Thoracic aorta (tissue), 2 donors: ENCODE results near the gene AP1G1. TPM values are rescaled to one million over a fixed set of nuclear protein-coding genes. Genes with fewer than 3 reads are reported as not detected.

Source experiments
- ATAC-seq: fragments of 150-250 bp; one replicate; pipeline ENCODE4 v1.8.0; 2017; ENCODE audit warnings: low read depth; ENCODE audit not compliant: insufficient number of reproducible peaks, low FRiP score
- DNase-seq: peaks from one replicate; pipeline ENCODE4 v3.0.0-alpha.2; 2020; ENCODE audit warnings: low spot score
- H3K27ac ChIP-seq, 2 donors: fragments of 200-600 bp; sonication (generic); 1 replicate in 1 of 2; 2 replicates in 1 of 2; pipeline ENCODE4 v1.5.1; 2016; ENCODE audit warnings: mild to moderate bottlenecking in 2 of 2, moderate library complexity in 2 of 2
- H3K27me3 ChIP-seq: fragments of 200-600 bp; sonication (generic); replicated peaks from 2 replicates; pipeline ENCODE4 v1.6.0; 2016; ENCODE audit warnings: mild to moderate bottlenecking; ENCODE audit not compliant: insufficient read depth
- H3K36me3 ChIP-seq: fragments of 200-600 bp; sonication (generic); one replicate; pipeline ENCODE4 v1.5.1; 2016
- H3K4me1 ChIP-seq, 2 donors: fragments of 200-600 bp; sonication (generic); 1 replicate in 1 of 2; 2 replicates in 1 of 2; pipeline versions ENCODE4 v1.5.1 to v1.6.0; 2016; ENCODE audit warnings: low read depth in 2 of 2, mild to moderate bottlenecking in 1 of 2; ENCODE audit not compliant: control insufficient read depth in 1 of 2
- H3K4me3 ChIP-seq: fragments of 200-600 bp; sonication (generic); 2 replicates; pipeline ENCODE4 v1.5.1; 2016; ENCODE audit warnings: mild to moderate bottlenecking
- H3K9me3 ChIP-seq: fragments of 200-600 bp; sonication (generic); 2 replicates; pipeline ENCODE4 v1.5.1; 2016
- total RNA-seq, 2 donors: library from RNA; depleted of rRNA; stranded (reverse); fragments of >200 nt; gene quantifications; one replicate each; pipeline versions ENCODE4 v1.1.0 to v1.2.3, GENCODE V29; 2016
- TF ChIP-seq, protein P1 (sequence below): fragments of 200-600 bp; sonication (generic); IDR thresholded peaks from one replicate; pipeline ENCODE4 v1.5.1; 2019; ENCODE audit warnings: antibody characterized with exemption

Gene AP1G1
- total RNA-seq, 2 donors from 2014 or later, result 47.8 to 65.1 TPM

DNA sequence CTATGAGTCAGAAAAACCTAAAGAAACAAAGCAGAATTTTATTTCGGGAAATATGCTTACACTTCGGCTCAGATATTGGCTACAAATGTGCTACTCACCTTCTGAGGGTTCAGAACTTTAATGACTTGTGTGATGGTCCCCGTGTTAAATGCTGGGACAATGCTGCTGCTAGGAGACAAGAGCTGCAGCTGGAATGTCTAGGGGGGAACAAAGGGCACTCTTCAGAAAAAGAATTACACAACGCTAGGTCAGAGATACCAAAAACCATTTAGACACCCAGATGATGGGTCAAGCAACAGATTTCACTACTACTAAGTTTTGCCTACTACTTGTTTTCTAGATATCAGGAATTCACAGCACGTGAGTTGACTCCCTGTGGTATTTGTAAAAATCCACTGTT lies 74.1 kb downstream of the AP1G1 start:
- no peaks in the 10 kb centered on the region for H3K27me3 ChIP-seq
- no peaks in the 10 kb centered on the region for H3K9me3 ChIP-seq
- TF ChIP-seq, protein P1, sequence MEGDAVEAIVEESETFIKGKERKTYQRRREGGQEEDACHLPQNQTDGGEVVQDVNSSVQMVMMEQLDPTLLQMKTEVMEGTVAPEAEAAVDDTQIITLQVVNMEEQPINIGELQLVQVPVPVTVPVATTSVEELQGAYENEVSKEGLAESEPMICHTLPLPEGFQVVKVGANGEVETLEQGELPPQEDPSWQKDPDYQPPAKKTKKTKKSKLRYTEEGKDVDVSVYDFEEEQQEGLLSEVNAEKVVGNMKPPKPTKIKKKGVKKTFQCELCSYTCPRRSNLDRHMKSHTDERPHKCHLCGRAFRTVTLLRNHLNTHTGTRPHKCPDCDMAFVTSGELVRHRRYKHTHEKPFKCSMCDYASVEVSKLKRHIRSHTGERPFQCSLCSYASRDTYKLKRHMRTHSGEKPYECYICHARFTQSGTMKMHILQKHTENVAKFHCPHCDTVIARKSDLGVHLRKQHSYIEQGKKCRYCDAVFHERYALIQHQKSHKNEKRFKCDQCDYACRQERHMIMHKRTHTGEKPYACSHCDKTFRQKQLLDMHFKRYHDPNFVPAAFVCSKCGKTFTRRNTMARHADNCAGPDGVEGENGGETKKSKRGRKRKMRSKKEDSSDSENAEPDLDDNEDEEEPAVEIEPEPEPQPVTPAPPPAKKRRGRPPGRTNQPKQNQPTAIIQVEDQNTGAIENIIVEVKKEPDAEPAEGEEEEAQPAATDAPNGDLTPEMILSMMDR, result no peak
- ATAC-seq (no peak), DNase-seq (no peak)
- H3K4me3 ChIP-seq, result no peak overlapping the region
- H3K4me1 ChIP-seq, result peaks cover 0 to 13% of the 10 kb centered on the region in 2 donors
- H3K36me3 ChIP-seq, result peaks cover 44% of the 10 kb centered on the region
- no peak overlapping the region for H3K27ac ChIP-seq

DNA sequence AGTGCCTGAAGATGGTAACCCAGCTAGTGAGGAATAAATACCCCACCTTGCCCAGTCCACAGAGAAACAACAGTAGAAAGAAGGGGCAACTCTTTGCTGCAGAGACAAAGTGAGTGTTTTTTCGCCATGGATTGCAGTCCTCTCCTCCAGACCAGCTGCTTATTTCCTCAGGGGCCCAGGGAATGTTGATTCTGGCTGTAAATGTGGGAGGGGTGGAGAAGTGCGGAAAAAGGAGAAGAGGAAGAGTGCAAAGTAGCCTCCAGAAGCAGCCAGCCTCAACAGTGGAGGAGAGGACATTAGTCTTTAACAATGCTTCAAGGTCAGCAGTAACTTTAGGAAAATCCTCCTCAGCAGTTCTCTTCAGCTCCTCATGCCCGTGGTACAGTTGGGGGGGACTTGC lies 76.0 kb downstream of the AP1G1 start:
- no peak for DNase-seq
- Histone ChIP-seq H3K36me3 (peaks cover 35% of the 10 kb centered on the region), H3K27ac (no peak overlapping the region), H3K4me1 (peaks cover 0 to 13% of the 10 kb centered on the region in 2 donors), H3K27me3 (no peaks in the 10 kb centered on the region), H3K9me3 (no peaks in the 10 kb centered on the region), H3K4me3 (no peak overlapping the region)
- no peak for ATAC-seq
- TF ChIP-seq, protein P1, result no peak

DNA sequence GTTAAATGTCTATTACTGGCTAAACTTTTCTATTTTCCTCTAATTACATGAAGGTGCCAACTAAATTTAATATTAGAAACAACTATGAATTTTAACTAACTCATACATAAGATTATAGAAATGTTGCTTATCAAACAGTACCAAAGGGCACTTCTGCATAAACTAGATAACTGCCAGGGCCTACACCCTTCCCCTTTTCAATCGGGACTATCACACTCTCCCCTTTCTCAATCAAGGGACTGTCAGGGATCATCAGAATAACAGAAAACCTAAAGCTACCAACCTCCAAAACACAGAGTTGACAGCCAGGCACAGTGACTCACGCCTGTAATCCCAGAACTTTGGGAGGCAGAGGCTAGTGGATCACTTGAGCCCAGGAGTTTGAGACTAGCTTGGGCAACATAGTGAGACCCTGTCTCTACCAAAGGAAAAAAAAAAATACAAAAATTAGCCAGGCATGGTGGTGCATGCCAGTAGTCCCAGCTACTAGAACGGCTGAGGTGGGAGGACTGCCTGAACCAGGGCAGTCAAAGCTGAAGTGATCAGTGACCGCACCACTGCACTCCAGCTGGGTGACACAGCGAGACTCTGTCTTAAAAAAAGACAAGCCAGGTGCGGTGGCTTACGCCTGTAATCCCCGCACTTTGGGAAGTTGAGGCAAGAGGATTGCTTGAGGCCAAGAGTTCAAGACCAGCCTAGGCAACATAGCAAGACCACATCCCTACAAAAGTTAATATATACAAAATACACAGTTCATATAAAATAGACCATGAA lies 80.9 kb downstream of the AP1G1 start:
- TF ChIP-seq, protein P1, result no peak
- H3K4me3 ChIP-seq, result no peak overlapping the region
- no peaks in the 10 kb centered on the region for H3K27me3 ChIP-seq
- H3K27ac ChIP-seq, result peak overlapping the region in 1 of 2 donors; percentile 11
- peaks cover 19% of the 10 kb centered on the region for H3K36me3 ChIP-seq
- peaks cover 11 to 26% of the 10 kb centered on the region in 2 donors for H3K4me1 ChIP-seq
- H3K9me3 ChIP-seq, result no peaks in the 10 kb centered on the region
- ATAC-seq, result no peak
- DNase-seq, result no peak

DNA sequence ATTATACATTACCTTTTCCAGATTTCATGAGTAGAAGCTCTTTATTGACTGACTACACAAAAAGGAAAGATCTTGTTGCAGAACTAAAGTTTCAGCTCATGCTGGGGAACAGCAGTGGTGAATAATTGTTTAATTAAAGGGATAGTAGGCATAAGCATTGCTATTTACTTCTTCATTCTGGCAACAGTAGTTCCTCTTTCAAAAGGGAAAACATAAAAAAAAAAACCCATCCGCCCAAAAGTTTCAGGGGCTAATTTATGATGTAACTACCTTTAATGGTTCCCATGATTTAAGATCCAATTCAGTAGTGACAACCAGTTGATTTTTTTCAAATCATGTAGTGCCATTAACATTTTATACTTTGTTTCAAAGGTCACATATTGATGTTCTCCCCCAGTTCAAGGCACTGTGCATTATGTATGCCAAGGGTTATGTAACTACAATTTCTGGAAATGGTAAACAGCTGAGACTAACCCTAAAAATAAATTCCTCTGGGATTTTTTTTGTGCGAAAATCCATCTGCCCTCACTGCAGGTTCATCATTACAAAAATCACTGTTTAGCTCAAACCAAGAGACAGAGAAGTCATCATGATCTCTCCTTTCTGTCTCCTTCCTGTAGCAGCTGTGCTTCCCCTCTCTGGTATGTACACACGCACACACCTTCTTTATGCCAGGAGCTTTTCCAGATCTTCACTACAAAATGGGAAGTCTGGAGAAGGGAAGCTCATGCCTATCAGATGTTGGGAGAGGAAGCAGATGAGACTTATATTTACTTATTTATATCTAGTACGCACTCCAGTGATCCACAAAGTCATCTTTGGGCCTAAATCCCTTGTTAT lies 81.9 kb downstream of the AP1G1 start:
- H3K4me1 ChIP-seq, result peaks cover 11 to 33% of the 10 kb centered on the region in 2 donors
- H3K9me3 ChIP-seq, result no peaks in the 10 kb centered on the region
- H3K27me3 ChIP-seq, result no peaks in the 10 kb centered on the region
- H3K36me3 ChIP-seq, result peaks cover 8% of the 10 kb centered on the region
- H3K4me3 ChIP-seq, result no peak overlapping the region
- TF ChIP-seq, protein P1, result no peak
- H3K27ac ChIP-seq, result no peak overlapping the region
- DNase-seq (no peak), ATAC-seq (no peak)

DNA sequence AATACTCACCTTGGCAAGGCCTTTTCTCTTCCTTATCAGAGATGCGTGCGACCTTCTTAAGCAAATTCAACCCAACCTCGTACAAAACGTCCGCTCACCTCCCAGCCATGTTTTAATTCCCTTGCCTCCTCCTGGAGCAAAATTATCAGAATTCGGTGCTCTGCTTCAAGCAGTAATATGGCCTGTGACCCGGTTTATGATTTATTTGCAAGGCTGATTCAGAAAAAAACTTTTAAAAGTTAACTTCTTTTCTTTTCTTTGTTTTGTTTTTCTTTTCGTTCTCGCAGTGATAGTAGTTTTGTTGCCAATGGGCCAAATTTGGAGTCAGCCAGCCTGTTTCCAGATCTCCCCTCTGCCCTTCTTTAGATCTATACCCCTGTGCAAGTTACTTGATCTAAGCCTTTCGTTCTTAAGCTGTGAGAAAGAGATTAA lies 84.3 kb downstream of the AP1G1 start, which contains the start of gene PHLPP2:
TSS of gene PHLPP2 (minus strand) at position 382 of the 432 bp plus-strand sequence. CDS start 9,906 bp downstream, outside the sequence.
- Histone ChIP-seq H3K27me3 (no peaks in the 10 kb centered on the region), H3K27ac (peak within 1 kb of the TSS; percentile 91 to 94), H3K36me3 (no peaks in the 10 kb centered on the region), H3K4me1 (peaks cover 11 to 34% of the 10 kb centered on the region in 2 donors), H3K9me3 (no peaks in the 10 kb centered on the region), H3K4me3 (peak within 1 kb of the TSS; percentile 94)
- TF ChIP-seq, protein P1, result no peak
- DNase-seq (no peak), ATAC-seq (peak; percentile 46)
